Activated CD8-positive, alpha-beta T cell treated with anti-CD3 and anti-CD28 coated beads for 36 hours (primary cell): ENCODE measurements around the gene JAK1. TPM values are rescaled to one million over a fixed set of nuclear protein-coding genes. Genes with fewer than 3 reads are reported as not detected.

ENCODE experiments used
- ATAC-seq: fragments of 200-7000 bp; cut with Tn5 transposase; one replicate; pipeline ENCODE4 v1.10.0; 2021; ENCODE audit warnings: mild to moderate bottlenecking, moderate library complexity
- CTCF ChIA-PET: fragments of 350-600 bp; sonication (Branson Sonifier 250); formaldehyde crosslinking; loops from one replicate; lab custom pipeline; 2021; ENCODE audit warnings: antibody characterized with exemption; lab: Charles Lee
- POLR2A ChIA-PET: fragments of 350-600 bp; sonication (Branson Sonifier 250); formaldehyde crosslinking; loops from one replicate; lab custom pipeline; 2021; ENCODE audit warnings: antibody characterized with exemption; lab: Charles Lee
- DNase-seq: peaks from one replicate; pipeline ENCODE4 v3.0.0-alpha.2; 2020
- H3K27ac Mint-ChIP-seq: one replicate; pipeline ENCODE4 v1.8.0; 2021; ENCODE audit warnings: mild to moderate bottlenecking, mixed read lengths
- H3K27me3 Mint-ChIP-seq: one replicate; pipeline ENCODE4 v1.8.0; 2021; ENCODE audit warnings: mixed read lengths
- H3K36me3 Mint-ChIP-seq: one replicate; pipeline ENCODE4 v1.8.0; 2021; ENCODE audit warnings: low read depth, mixed read lengths
- H3K4me1 Mint-ChIP-seq: one replicate; pipeline ENCODE4 v1.8.0; 2021; ENCODE audit warnings: low read depth, mixed read lengths
- H3K4me3 Mint-ChIP-seq: one replicate; pipeline ENCODE4 v1.8.0; 2021; ENCODE audit warnings: mild to moderate bottlenecking, moderate library complexity, mixed read lengths
- H3K9me3 Mint-ChIP-seq: one replicate; pipeline ENCODE4 v1.8.0; 2021; ENCODE audit warnings: mixed read lengths
- CTCF ChIP-seq: fragments of 200-600 bp; IDR thresholded peaks from one replicate; pipeline ENCODE4 v1.8.0; 2022; ENCODE audit warnings: antibody characterized with exemption, mild to moderate bottlenecking
- intact Hi-C: fragments of 100-400 bp; cut with micrococcal nuclease; formaldehyde crosslinking; loops from one replicate; pipeline ENCODE4 v1.10.0; 2022
- total RNA-seq, 2 experiments: library from RNA; stranded (reverse); gene quantifications; one replicate each; pipeline ENCODE4 v1.2.3, GENCODE V29; 2021

JAK1 gene
- total RNA-seq, 2 experiments from 2014 or later: 96.3 to 108 TPM

GRCh38 chr1:64967381-64967780 is 1.0 kb upstream of the JAK1 start:
- intact Hi-C loops: loop anchor here (5.0 kb wide), 2 partner anchors 35 to 100 kb away; no protein-coding TSS in a partner anchor
- peak overlapping the region; percentile 86 for H3K4me3 Mint-ChIP-seq
- peaks cover 3% of the 10 kb centered on the region for H3K36me3 Mint-ChIP-seq
- H3K27me3 Mint-ChIP-seq: no peaks in the 10 kb centered on the region
- no peak for ATAC-seq
- H3K27ac Mint-ChIP-seq: peak overlapping the region; percentile 50
- DNase-seq: no peak
- no peak for TF ChIP-seq CTCF
- POLR2A ChIA-PET: no interaction called here
- no peaks in the 10 kb centered on the region for H3K9me3 Mint-ChIP-seq
- CTCF ChIA-PET: interaction anchor here (1.4 to 1.6 kb wide), 3 partner anchors 34 to 79 kb away, joined by 3 to 4 read pairs (median 3); no protein-coding TSS in a partner anchor
- peaks cover 34% of the 10 kb centered on the region for H3K4me1 Mint-ChIP-seq

GRCh38 chr1:64965366-64966157 is 787 bp downstream of the JAK1 start:
- H3K36me3 Mint-ChIP-seq: peaks cover 10% of the 10 kb centered on the region
- peak; percentile 87 for DNase-seq
- TF ChIP-seq CTCF: no peak
- intact Hi-C loops: loop anchor here (5.0 kb wide), 2 partner anchors 37 to 102 kb away; no protein-coding TSS in a partner anchor
- no peaks in the 10 kb centered on the region for H3K27me3 Mint-ChIP-seq
- no peaks in the 10 kb centered on the region for H3K9me3 Mint-ChIP-seq
- H3K4me3 Mint-ChIP-seq: peak overlapping the region; percentile 86
- peak overlapping the region; percentile 94 for H3K27ac Mint-ChIP-seq
- ChIA-PET CTCF (interaction anchor here (0.6 to 1.3 kb wide), 2 partner anchors 44 to 109 kb away, joined by 3 read pairs; no protein-coding TSS in a partner anchor), POLR2A (interaction anchor here (0.9 to 2.2 kb wide), 19 partner anchors 10 to 183 kb away, joined by 3 to 13 read pairs (median 4); partner anchors contain the start of gene AK4)
- ATAC-seq: peak; percentile 41
- peaks cover 53% of the 10 kb centered on the region for H3K4me1 Mint-ChIP-seq

- peaks cover 72% of the 10 kb centered on the region for H3K4me1 Mint-ChIP-seq
- POLR2A ChIA-PET: interaction anchor here (1.0 to 3.3 kb wide), 6 partner anchors 14 to 107 kb away, joined by 3 to 14 read pairs (median 6); no protein-coding TSS in a partner anchor
- CTCF ChIA-PET: interaction anchor here (1.7 kb wide), 1 partner anchor 112 kb away, joined by 7 read pairs; no protein-coding TSS in a partner anchor
- no peak for DNase-seq
- H3K9me3 Mint-ChIP-seq: no peaks in the 10 kb centered on the region
- peak overlapping the region; percentile 94 for H3K27ac Mint-ChIP-seq
- H3K27me3 Mint-ChIP-seq: no peaks in the 10 kb centered on the region
- intact Hi-C loops: loop anchor here (5.0 kb wide), 1 partner anchor 86 kb away; no protein-coding TSS in a partner anchor
- TF ChIP-seq CTCF: no peak
- no peak for ATAC-seq
- peaks cover 10% of the 10 kb centered on the region for H3K36me3 Mint-ChIP-seq
- peak overlapping the region; percentile 86 for H3K4me3 Mint-ChIP-seq
Measured at GRCh38 chr1:64963466-64963865, 2.9 kb downstream of the JAK1 start.

GRCh38 chr1:64962441-64962840 is 3.9 kb downstream of the JAK1 start:
- no peak for TF ChIP-seq CTCF
- POLR2A ChIA-PET: interaction anchor here (0.7 to 3.3 kb wide), 10 partner anchors 13 to 1381 kb away, joined by 3 to 14 read pairs (median 4); no protein-coding TSS in a partner anchor
- CTCF ChIA-PET: interaction anchor here (0.8 to 1.8 kb wide), 6 partner anchors 39 to 113 kb away, joined by 3 to 7 read pairs (median 4); no protein-coding TSS in a partner anchor
- no peaks in the 10 kb centered on the region for H3K9me3 Mint-ChIP-seq
- peaks cover 71% of the 10 kb centered on the region for H3K4me1 Mint-ChIP-seq
- DNase-seq (peak; percentile 58), ATAC-seq (no peak)
- H3K27ac Mint-ChIP-seq: peak overlapping the region; percentile 94
- H3K36me3 Mint-ChIP-seq: peaks cover 10% of the 10 kb centered on the region
- peak overlapping the region; percentile 43 for H3K4me3 Mint-ChIP-seq
- H3K27me3 Mint-ChIP-seq: no peaks in the 10 kb centered on the region
- intact Hi-C loops: loop anchor here (5.0 kb wide), 1 partner anchor 85 kb away; no protein-coding TSS in a partner anchor
